HG02588 (cell line): ENCODE measurements around the gene ZNF492.
"Not testable (repeated sequence)": the region's sequence is repeated elsewhere in the genome, so short reads cannot be mapped to it uniquely, and the experiment has no call there.

ENCODE experiments used
- ATAC-seq: cut with Tn5 transposase; IDR thresholded peaks from one replicate; pipeline ENCODE4 v1.9.1; 2021; ENCODE audit warnings: mild to moderate bottlenecking, moderate library complexity; ENCODE audit not compliant: unreplicated experiment

The ZNF492 gene

GRCh38 chr19:22633706-22634449 is at the start of gene ZNF492:
Gene ZNF492 (plus strand): TSS chr19:22634324. CDS start chr19:22653400, 19,076 bp downstream.
- ATAC-seq: not testable (repeated sequence)

GRCh38 chr19:22595422-22595821 is 38.7 kb upstream of the ZNF492 start:
- ATAC-seq: no peak

DNA sequence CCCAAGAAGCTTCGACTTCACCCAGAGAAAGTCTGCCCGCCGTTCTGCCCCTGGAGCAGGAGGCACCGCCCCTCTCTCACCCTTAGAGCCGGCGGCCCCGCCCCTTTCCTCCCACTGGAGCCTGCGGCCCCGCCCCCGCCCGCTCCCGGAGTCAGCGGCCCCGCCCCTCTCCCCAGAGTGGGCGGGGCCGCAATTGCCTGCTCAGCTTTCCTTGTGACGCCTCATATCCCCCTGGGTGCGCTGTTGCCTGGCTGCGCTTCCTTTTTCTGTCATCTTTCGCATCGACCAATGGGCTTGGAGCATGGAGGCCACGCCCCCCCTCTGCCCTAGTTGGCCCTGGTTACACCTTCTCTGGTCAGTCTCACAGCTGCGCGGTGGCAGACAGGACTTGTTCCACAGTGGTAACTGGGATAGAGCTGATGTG is 38.2 kb upstream of the ZNF492 start:
- no peak for ATAC-seq

DNA sequence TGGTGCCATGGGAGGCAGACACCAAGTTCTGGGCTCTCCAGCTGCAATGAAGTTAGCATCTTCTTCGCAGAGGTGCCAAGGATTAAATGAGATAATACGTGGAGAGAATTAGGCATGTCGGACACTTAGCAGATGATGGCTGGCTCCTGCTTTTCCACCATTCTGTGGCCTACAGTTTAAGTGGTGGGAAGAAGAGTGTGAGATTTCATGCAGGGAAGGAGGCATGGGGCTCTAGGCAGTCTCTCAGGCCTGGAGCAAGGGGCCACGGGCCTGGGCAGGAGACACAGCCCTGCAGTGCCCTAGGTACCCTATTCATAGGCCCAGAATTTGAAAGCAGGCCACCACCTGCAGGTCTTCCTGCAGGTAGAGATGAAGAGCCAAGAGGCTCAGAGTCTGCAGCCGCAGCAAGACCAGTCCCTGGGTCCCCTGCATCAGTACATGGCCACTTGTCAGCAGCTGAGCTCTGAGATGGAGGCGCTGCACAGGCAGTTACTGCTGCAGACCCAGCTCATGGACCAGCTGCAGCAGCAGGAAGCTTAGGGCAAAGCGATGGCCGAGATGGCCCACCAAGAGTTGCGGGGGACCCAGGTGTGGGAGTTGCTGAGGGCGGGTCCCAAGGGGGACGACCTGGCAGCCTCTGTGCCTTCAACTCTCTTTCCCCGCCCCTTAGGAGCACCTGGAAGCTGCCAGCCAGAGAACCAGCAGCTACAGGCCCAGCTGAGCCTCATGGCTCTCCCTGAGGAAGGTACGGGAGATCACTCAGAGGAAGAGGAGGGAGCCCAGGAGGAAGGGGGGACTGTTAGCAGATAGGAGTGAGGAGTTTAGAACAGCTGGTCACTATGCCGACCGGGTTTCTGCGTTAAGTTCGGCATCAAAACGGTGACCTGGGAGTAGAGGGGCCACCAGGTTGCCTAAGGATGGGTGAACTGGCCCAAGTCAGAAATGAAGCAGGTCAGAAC is 33.2 kb upstream of the ZNF492 start:
- ATAC-seq: no peak

- no peak for ATAC-seq
Observed at GRCh38 chr19:22601906-22602630, 32.1 kb upstream of the ZNF492 start.

- ATAC-seq: no peak
Observed at GRCh38 chr19:22602631-22603272, 31.4 kb upstream of the ZNF492 start.

DNA sequence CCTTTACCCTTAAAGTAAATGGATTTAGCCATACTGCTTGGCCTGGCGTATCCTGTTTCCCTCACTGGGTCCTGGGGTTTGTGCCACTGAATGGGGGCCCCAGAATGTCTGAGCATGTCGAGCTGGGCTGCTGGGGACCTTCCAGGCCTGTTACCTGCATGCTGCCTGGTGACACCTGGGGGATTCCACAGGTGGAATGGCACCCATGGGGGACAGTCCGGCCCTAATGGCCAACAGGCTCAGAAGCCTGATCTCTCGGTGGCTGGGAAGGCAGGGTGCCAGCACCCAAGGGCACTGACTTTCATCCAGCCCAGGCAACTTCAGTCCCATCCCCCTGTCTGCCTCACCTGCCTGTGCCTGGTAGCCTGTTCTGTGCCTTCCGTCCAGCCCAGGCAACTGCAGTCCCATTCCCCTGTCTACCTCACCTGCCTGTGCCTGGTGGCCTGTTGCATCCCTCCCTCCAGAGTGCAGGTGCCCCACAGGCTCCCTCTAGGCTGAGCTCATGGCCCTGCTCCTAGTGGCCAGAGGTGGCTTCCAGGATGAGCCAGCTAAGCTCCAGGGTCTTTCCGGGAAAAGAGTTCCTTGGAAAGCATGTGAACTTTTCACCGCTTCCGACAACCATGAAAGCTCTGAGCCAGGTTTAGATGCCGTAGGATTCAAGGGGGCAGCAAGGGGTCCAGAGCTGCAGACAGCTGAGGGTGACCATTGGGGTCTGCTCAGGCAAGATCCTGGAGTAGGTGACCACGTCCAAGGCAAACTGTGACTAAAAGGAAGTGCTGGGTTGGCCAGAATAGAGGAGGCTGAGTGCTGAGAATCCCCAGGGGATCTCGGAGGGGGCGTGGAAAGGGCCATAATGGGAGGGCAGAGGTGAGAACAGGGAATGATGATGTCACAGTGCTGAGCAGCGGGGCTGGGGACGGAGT is 30.3 kb upstream of the ZNF492 start:
- no peak for ATAC-seq

GRCh38 chr19:22604571-22605274 is 29.4 kb upstream of the ZNF492 start:
- no peak for ATAC-seq

- ATAC-seq: no peak
Observed at GRCh38 chr19:22605275-22606211, 28.6 kb upstream of the ZNF492 start.

DNA sequence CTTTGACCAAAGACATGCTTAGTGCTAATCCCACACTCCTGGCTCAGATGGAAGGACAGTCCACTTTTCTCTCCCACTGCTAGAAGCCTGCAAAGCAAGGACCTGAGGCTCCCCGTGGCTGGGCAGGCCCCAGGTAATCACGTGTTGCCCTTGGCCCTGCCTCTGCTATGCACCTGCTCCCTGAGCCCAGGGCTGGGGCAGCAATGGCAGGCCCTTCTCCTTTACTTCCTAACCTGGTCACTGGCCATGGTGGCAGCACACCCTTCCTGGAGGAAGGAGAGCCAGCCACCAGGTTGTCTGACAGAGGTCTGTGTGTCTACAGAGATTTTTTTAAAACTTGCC is 27.9 kb upstream of the ZNF492 start:
- no peak for ATAC-seq

- no peak for ATAC-seq
Observed at GRCh38 chr19:22606954-22607652, 27.0 kb upstream of the ZNF492 start.

- no peak for ATAC-seq
Observed at GRCh38 chr19:22607653-22608430, 26.3 kb upstream of the ZNF492 start.

- ATAC-seq: no peak
Observed at GRCh38 chr19:22608441-22608840, 25.7 kb upstream of the ZNF492 start.

GRCh38 chr19:22609630-22610029 is 24.5 kb upstream of the ZNF492 start:
- no peak for ATAC-seq

DNA sequence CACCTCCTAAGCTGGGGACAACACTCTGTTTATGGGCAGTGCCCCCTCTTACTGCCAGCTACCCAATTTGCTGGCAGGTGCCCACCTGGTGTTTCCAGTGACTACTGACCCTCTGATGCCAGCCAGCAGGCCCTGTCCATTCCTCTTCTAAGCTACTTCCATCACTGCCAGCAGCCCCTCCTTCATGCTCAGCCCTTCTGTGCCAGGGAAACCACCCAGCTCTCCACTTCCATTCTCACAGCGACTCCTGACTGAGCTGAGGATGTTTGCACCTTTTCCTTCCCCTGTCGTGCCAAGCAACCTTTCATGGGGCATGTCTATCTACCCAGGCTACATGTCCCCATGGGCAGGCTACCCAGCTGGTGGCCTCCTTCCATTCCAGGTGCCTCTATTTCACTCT is 24.0 kb upstream of the ZNF492 start:
- no peak for ATAC-seq

DNA sequence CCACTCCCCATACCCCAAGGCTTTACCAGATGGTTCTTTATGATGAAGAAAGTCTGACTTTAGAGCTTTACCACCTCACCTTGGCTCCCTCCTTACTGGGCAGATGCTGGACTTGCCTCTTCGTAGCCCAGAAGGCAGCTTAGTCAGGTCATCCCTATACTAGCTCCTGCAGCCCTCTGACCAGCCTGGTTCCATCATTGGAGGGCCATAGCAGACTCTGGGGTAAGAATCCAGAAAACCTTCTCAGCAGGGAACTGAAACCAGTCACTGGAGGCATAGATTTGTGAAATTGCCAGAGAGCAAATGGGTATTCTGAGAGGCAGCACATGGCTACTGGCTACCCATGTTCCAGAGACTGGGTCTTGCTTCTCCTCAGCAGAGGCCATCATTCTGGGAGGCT is 21.8 kb upstream of the ZNF492 start:
- ATAC-seq: no peak

DNA sequence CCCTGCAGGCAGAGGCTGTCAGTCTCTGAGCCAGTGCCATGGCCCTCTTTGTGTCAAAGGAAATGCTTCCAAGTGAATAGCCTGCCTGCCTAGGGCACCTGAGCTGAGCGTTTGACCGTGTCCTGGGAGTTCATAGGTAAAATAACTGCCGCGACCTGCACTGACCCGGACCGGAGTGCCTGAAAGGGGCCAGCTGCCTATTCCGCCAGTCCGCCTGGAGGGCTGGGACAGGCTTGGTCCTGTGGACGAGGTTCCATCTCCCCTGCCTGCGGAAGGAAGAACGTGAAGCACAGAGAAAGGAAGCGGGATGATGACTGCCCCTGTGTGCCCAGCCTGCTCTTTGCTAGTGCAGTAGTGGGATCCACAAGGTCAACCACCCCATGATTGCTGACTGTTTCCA is 17.5 kb upstream of the ZNF492 start:
- ATAC-seq: no peak
